ENCODE measurements around the gene UNC80. TPM values are rescaled to one million over a fixed set of nuclear protein-coding genes. Genes with fewer than 3 reads are reported as not detected.

UNC80 gene
- polyA plus RNA-seq, 1 donor from 2014 or later: 10.4 TPM

GRCh38 chr2:209830722-209831465 is 59.3 kb downstream of the UNC80 start:
- Histone ChIP-seq H3K9me2 (ENCODE audit: insufficient read depth, low read length) (no peaks in the 10 kb centered on the region), H3F3A (ENCODE audit: insufficient read depth, low read length, poor library complexity, severe bottlenecking) (no peaks in the 10 kb centered on the region), H2AFZ (ENCODE audit: low read depth, low read length) (no peak overlapping the region), H3K9me3 (ENCODE audit: low read length) (no peaks in the 10 kb centered on the region), H3K36me3 (ENCODE audit: insufficient read depth, low read length) (no peaks in the 10 kb centered on the region), H3K4me3 (ENCODE audit: low read length) (no peak overlapping the region), H3K27me3 (ENCODE audit: insufficient read depth, low read depth, low read length) (no peaks in the 10 kb centered on the region), H3K27ac (ENCODE audit: low read length) (no peak overlapping the region), H4K20me1 (ENCODE audit: insufficient read depth) (no peaks in the 10 kb centered on the region), H3K4me2 (ENCODE audit: low read length) (no peak overlapping the region), H3K9ac (ENCODE audit: low read length) (no peak overlapping the region), H3K79me2 (replicated peaks; ENCODE audit: insufficient read depth, low read length) (no peaks in the 10 kb centered on the region)
- TF ChIP-seq TAF1 (IDR thresholded peaks at IDR 0.05; ENCODE audit: low read depth) (no peak), EZH2 (IDR thresholded peaks at IDR 0.05; ENCODE audit: borderline replicate concordance, insufficient read depth, low read length, poor library complexity, severe bottlenecking) (no peak), RAD21 (conservative IDR thresholded peaks at IDR 0.05) (no peak), REST (IDR thresholded peaks at IDR 0.05; ENCODE audit: borderline replicate concordance) (no peak), POLR2AphosphoS5 (IDR thresholded peaks at IDR 0.05) (no peak), MXI1 (conservative IDR thresholded peaks at IDR 0.05; ENCODE audit: poor library complexity, severe bottlenecking) (no peak), SMC3 (conservative IDR thresholded peaks at IDR 0.05; ENCODE audit: poor library complexity) (no peak), EP300 (conservative IDR thresholded peaks at IDR 0.05; ENCODE audit: poor library complexity, severe bottlenecking) (no peak)
- TF ChIP-seq, protein P1, sequence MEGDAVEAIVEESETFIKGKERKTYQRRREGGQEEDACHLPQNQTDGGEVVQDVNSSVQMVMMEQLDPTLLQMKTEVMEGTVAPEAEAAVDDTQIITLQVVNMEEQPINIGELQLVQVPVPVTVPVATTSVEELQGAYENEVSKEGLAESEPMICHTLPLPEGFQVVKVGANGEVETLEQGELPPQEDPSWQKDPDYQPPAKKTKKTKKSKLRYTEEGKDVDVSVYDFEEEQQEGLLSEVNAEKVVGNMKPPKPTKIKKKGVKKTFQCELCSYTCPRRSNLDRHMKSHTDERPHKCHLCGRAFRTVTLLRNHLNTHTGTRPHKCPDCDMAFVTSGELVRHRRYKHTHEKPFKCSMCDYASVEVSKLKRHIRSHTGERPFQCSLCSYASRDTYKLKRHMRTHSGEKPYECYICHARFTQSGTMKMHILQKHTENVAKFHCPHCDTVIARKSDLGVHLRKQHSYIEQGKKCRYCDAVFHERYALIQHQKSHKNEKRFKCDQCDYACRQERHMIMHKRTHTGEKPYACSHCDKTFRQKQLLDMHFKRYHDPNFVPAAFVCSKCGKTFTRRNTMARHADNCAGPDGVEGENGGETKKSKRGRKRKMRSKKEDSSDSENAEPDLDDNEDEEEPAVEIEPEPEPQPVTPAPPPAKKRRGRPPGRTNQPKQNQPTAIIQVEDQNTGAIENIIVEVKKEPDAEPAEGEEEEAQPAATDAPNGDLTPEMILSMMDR (IDR thresholded peaks at IDR 0.05; ENCODE audit: poor library complexity, severe bottlenecking): no peak

- Histone ChIP-seq H3K4me2 (ENCODE audit: low read length) (no peak overlapping the region), H4K20me1 (ENCODE audit: insufficient read depth) (no peaks in the 10 kb centered on the region), H3K36me3 (ENCODE audit: insufficient read depth, low read length) (no peaks in the 10 kb centered on the region), H3K79me2 (replicated peaks; ENCODE audit: insufficient read depth, low read length) (no peaks in the 10 kb centered on the region), H3K9ac (ENCODE audit: low read length) (no peak overlapping the region), H2AFZ (ENCODE audit: low read depth, low read length) (no peak overlapping the region), H3K4me3 (ENCODE audit: low read length) (no peak overlapping the region), H3K27me3 (ENCODE audit: insufficient read depth, low read depth, low read length) (no peaks in the 10 kb centered on the region), H3K27ac (ENCODE audit: low read length) (no peak overlapping the region), H3K9me3 (ENCODE audit: low read length) (no peaks in the 10 kb centered on the region), H3K9me2 (ENCODE audit: insufficient read depth, low read length) (no peaks in the 10 kb centered on the region), H3F3A (ENCODE audit: insufficient read depth, low read length, poor library complexity, severe bottlenecking) (no peaks in the 10 kb centered on the region)
- TF ChIP-seq TAF1 (IDR thresholded peaks at IDR 0.05; ENCODE audit: low read depth) (no peak), POLR2AphosphoS5 (IDR thresholded peaks at IDR 0.05) (no peak), SMC3 (conservative IDR thresholded peaks at IDR 0.05; ENCODE audit: poor library complexity) (no peak), RAD21 (conservative IDR thresholded peaks at IDR 0.05) (no peak), EZH2 (IDR thresholded peaks at IDR 0.05; ENCODE audit: borderline replicate concordance, insufficient read depth, low read length, poor library complexity, severe bottlenecking) (no peak), EP300 (conservative IDR thresholded peaks at IDR 0.05; ENCODE audit: poor library complexity, severe bottlenecking) (no peak), MXI1 (conservative IDR thresholded peaks at IDR 0.05; ENCODE audit: poor library complexity, severe bottlenecking) (no peak), REST (IDR thresholded peaks at IDR 0.05; ENCODE audit: borderline replicate concordance) (no peak)
- TF ChIP-seq, protein P1 (IDR thresholded peaks at IDR 0.05; ENCODE audit: poor library complexity, severe bottlenecking): no peak
Measured at GRCh38 chr2:209834767-209835166, 63.1 kb downstream of the UNC80 start.
